Hematopoietic multipotent progenitor cell treated with erythropoietin and hydrocortisone succinate and interleukin-3 and kit ligand, for 15 days (in vitro differentiated cells): ENCODE data around the gene AGBL1.
"Not testable (repeated sequence)": the region's sequence is repeated elsewhere in the genome, so short reads cannot be mapped to it uniquely, and the experiment has no call there.

ENCODE experiments used
- DNase-seq: peaks from one replicate; pipeline ENCODE4 v3.0.0-alpha.2; 2015; ENCODE audit warnings: low spot score

The AGBL1 gene

DNA sequence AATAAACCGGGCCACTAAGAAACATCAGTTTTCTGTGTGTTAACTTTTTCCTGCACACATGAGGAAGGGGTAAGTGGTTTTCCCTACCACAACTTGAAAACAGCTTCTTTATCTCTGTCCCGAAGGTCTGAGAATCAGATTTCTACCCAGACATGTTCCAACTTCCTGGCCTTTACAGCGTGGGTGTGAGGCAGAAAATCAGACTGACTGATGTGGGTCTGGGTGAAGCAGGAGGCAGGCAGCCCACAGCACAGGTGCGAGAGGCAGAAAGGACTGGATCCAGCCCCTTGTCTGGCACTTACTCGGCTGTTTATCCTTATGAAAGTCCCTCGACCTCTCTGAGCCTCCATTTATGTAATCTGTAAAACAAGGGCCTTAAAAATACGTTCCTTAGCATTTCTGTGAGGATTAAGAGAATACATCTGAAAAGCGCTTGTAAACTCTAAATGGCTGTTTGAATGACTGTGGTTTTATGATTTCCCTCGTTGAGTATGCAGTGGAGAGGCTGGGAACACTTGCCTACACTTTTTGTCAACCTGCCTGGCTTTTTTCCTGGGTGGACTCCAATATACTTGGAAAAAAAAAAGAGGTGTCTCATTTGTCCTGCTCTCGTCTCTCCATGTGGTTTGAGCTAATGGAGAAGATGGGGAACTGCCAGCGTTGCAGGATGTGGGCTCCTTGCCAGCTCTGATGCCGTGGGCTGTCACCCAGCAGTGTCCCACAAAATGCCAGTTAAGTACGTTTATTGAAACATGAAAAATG is 3.1 kb downstream of the AGBL1 start:
- no peak for DNase-seq

DNA sequence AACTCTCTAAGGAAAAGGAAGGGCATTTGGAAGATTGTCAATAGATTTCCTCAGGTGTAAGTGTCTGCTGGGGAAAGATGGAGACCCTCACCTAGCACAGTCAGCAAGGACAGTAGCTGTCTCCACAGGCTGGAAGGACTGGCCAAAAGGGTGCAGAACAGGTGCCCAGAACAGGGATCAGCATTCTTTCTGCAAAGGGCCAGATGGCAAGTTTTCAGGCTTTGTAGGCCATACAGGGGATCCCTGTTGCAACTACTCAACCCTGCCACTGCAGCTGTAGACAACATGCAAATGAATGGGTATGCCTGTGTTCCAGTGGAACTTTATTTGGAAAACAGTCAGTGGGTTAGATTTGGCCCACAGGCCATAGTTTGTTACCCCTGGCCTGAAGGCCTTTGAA is 8.1 kb downstream of the AGBL1 start:
- DNase-seq: no peak

DNA sequence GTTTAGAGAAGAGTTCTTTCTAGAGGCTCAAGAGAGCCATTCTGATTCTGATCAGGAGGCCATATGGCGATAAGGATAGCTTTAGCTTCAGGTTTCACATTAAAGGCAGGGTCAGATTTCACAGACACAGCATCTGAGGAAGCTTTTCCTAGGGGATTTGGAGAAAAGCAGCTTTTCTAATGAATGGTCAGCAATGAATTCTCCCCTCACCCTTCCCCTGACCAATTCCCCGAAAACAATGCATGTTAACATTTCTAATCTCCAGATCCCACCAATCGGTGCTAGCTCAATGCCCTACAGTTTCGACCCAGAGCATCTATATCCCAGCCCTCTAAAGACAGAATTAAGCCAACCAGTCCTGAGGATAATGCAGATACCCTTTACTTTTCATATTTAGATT is 9.8 kb downstream of the AGBL1 start:
- DNase-seq: no peak

DNA sequence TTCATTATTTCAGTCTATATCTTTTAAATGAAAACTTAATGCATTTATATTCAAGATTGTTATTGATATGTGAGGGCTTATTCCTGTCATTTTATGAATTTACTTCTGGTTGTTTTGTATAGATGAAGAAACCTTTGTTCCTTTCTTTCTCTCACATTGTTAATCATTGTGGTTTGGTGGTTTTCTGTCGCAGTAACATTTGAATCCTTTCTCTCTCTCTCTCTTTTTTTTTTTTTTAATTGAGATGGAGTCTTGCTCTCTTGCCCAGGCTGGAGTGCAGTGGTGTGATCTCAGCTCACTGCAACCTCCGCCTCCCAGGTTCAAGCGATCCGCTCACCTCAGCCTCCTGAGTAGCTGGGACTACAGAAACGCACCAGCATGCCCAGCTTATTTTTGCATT is 22.1 kb downstream of the AGBL1 start:
- DNase-seq: no peak

DNA sequence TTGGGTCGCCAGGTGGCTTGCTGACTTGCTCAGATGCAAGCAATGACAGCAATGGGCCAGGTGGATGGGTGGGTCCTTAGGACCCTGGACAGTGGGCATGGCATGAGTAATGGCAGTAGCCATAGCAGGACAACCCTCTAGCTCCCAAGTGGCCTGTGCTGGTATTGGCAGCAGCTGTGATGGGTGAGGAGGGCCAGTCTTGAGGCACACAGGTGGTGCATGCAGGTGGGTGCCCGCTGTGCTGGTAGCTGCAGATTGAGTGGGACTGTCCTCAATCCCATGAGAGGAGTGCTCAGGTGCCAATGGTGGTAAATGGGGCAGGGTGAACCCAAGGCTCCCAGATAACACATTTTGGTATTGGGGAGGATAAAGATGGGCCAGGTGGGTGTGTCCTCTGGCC is 24.2 kb downstream of the AGBL1 start:
- DNase-seq: no peak

DNA sequence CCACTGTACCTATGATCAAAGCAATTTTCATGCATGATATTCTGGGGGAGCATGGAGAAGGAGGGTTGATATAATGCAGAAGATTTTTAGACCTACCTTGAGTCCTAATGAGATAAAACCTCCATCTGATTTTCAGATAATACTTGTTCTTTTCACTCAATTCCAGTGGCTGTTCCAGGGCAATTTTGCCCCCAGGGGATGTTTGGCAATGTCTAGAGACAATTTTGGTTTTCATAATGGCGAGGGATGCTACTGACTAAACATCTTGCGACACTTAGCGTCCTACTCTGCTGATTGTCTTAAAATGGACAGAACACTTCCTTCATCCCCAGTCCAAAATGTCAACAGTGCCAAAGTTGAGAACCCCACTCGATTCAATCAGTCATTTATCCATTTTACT is 26.6 kb downstream of the AGBL1 start:
- no peak for DNase-seq

DNA sequence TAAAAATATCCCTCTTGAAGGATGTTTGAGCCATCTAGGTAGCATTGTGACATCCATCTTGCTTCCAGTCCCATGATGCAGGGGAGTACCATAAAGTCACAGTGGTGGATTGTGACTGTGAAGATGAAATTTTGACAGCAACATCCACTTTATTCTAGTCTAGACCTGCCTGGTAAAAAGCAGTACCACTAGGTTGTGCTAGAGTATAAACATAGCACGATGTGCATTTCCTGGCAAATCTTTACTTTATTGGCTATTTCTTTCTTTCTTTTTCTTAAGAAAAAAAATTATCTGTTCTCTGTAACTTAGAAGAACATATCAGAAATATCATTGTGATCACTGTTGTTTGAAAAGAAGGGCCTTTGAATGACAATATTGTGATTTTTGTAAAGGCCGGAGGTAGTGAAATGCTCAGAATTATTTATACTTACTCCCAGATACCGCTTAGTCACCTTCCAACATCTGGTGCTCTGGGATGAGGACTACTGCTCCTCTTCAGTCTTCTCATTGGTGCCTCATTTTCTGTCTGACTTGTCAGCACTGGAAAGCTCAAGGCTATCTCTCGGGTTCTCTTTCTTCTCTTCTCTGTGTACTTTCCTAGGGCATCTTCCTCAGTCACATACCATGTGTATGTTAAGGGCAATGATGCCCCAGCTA is 35.6 kb downstream of the AGBL1 start:
- DNase-seq: no peak

DNA sequence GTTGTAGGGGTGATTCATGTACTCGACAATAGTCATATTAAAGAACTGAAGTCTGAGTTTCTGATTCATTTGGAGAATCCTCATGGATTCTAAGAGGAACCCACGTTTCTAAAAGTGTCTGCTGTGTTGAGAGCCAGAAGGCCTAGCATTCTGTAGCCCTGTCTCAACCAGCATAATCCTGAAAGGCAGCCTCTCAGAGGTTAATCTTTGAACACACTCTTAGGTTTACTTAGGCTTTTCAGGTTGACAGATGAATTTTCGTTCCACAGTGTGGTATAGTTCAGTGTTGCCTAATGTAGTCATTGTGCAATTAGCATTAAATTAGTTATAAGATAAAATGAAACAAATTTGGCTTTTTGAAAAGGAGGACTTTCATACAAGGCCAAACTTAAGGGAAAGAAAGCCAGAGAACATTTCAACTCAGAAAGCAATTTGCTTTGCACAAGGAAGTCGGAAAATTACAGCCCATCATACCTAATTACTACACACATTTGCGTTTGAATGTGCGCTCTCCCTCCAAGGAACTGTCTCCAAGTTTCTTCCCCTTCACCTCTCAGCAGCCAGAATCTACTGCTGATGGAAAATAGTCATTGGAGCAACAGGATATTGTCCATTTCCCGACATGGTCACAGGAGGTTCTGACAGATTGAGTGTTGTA is 42.0 kb downstream of the AGBL1 start:
- DNase-seq: no peak

DNA sequence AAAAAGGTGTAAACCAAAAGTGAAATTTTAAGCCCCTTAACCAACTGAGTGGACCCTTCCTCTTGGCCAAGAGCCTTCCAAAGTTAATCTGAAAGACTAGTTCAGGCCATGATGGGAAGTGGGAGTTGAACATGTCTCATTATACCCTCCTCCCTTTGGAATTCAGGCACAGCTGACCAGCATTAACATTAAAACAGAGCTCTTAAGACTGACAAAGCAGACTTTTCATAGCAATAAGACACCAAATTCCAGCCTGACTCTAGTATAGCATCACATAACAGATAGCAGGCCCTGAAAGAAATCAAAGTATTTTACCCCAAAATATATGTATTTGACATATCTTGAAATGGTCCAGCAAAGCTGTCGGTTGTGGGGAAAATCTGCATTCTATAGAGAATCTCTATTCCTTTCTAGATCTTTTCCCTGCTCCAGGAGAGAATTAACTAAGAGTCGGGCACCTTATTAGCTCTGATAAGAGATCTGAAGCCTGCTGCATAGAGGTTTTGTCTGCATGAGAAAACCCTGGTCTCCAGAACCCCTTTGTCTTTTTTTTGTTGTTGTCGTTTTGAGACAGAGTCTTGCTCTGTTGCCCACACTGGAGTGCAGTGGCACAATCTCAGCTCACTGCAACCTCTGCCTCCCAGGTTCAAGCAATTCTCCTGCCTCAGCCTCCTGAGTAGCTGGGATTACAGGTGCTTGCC is 43.2 kb downstream of the AGBL1 start:
- not testable (repeated sequence) for DNase-seq

DNA sequence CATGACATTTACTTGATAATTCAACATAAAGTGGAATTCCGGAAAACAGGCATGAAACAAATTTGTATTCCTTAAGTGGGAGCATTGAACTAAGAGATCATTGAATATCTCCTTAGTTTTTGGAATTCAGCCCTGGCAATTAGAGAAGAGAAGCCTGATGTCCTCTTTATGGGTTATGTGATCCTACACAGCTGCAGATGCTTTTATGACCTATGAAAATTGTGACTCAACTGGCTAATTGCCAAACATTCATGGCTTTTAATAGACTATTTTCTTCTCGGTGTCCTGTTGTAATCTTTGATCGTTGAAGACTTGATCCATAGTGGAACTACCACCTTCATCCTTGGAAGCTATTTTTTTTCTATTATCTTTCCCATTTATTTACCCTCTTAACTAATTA is 46.1 kb downstream of the AGBL1 start:
- no peak for DNase-seq

DNA sequence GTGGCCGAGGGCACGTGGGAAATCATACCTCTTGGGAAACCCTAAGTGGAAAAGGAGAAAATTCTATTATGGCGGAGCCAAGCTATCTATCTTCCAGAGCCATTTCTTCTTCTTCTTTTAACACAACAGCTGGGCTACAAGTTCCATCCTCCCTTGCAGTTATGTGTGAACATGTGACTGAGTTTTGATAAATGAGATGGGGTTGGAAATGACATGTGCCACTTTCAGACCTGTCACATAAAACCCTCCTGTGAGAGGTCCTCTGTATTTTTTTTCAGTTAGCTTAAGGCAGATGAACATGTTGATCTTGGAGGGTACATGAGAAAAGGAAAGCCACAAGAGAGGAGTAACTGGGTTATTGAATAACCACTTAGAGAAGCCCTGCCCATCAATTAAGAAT is 47.9 kb downstream of the AGBL1 start:
- no peak for DNase-seq

DNA sequence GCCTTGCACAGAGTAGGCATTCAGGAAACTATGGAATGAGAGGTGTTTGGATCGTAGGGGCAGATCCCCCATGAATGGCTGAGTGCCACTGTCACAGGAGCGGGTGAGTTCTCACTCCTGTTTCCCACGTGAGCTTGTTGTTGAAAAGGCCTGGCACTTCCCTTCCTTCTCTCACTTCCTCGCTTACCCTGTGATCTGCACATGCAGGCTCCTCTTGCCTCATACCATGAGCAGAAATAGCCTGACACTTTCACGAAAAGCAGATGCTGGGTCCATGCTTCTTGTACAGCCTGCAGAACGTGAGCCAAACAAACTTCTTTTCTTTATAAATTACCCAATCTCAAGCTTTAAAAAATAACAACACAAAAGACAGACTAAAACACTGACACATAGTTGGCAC is 55.4 kb downstream of the AGBL1 start:
- DNase-seq: no peak

DNA sequence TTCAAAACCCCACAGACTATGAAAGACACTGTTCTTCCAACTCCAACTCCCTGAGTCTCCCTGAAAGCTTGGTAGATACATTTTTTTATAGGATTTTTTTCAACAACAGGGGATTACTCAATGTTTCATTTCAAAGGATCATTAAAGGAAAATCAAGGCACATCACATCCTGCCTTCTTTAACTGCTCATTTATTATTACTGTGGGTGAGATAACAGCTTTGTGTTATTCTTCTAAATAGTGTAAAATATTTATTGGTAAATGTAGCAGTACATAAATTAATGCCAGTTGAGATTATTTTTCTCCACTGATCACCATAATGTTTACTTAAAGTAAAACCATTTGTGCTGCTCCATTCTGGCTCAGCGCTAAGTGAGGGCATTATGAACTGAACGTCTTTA is 57.2 kb downstream of the AGBL1 start:
- no peak for DNase-seq

DNA sequence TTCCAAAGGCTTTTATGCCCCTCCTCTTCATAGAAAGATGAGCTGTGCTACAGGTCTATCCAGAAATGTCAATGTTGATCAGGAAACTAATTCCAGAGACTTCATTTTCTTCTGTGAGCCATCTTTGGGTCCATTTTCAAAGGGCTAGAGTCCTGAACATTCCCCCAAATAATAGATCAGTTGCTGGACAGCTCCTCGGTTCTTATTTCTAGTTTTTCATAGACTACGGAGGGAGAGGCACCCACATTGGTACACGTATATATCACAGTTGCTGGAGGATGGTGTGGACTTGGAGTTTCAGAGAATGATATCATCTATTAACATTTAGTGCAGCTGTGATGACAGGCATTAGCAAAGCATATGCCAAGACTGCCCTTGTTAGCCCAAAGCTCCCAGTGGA is 59.1 kb downstream of the AGBL1 start:
- DNase-seq: no peak

DNA sequence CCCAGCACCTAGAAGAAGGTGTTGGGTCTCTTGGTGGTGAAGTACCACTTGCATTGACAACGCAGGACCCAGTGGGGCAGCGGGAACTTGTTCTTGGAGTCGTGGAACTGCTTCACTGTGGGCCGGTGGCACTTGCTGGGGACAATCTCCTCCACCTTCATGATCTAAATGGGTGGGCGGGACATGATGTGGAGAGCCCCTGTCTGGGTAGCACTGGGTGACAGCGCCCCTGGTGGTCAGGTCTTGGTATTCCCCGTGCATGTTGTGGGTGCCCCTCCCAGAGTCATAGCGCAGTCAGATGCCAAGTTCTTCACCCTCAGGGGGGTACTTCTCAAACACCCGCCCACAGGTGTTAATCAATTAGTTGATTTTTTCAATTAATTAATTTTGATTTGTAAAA is 60.2 kb downstream of the AGBL1 start:
- no peak for DNase-seq

DNA sequence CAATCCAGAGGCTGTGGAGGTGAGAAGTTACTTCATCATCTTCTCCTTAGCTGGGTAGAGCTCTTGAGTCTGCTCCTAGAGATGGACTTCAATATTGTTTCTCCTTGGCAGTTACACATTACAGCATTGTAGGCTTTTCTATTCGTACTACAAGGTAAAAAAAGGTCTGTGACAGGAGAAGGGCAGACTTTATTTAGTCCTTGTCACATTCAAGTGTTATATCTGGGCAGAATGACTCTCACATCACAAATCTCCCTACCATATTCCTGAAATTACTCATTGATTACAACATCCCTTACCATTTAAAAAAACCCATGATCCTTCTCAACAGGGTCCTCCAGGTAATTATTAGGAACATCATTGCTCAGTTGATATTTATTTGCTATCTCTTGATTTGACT is 75.0 kb downstream of the AGBL1 start:
- DNase-seq: no peak

DNA sequence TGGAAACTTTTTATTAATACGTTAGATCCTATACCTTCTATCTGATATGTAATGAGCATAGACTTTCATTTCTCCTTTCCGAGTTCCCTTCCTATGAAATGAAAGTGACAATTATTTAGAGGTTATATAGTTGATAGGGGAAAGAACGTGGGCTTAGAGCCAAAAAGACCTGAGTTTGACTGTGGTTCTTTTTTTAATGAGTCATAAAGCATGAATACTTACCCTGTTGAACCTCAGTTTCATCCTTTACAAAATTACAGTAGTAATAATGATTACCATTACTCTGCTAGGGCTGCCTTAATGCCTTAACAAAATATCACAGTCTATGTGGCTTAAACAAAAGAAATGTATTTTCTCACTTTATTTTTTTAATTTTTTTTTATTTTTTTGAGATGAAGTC is 75.9 kb downstream of the AGBL1 start:
- DNase-seq: no peak

DNA sequence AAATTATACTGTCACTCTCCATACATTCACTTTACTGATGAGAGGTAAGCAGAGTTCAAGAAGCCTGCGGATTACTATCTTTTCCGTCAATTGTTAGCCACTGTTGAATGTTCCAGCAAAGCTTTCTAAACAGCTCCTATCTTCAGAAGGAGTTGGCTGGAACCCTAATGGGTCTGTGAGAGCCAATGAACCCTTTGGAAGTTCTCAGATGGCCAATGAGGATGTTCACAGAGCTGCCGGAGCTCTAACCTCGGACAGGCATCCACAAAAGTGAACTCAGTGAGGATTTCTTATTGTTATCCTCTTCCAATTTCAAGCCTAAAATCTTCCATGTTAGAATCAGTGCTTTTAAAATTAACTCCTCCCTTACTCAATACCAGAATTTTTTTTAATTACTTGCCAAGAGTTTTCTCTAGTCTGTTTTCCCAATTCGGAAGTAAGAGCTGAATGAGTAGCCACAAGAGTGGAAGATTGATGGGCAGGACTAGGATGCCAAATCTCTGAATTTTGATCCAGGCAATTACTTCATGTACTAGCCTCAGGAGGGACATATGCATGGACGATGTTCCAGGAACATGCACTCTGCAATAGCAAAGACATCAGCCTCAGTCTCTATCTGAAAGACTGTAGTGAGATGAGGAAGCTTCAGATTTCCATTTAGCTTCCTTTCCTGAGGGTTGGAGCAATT is 78.1 kb downstream of the AGBL1 start:
- no peak for DNase-seq

DNA sequence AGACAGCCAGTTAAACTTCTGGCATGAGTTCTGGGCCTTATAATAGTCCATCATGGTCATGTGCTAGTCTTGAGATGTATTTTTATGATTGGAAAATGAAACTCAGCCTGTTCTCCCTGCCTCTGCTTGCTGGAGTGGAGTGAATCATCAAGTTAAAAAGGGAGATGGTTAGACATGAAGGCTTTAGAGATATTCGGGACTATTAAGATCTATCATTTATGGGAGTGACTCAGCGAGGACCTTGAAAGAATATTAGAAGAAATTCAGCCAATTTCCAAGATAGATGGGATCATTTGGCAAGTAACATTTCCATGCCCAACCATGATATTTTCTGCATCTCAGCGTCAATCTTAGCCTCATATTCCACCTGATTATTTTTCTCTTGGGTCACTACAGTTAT is 79.8 kb downstream of the AGBL1 start:
- DNase-seq: no peak

DNA sequence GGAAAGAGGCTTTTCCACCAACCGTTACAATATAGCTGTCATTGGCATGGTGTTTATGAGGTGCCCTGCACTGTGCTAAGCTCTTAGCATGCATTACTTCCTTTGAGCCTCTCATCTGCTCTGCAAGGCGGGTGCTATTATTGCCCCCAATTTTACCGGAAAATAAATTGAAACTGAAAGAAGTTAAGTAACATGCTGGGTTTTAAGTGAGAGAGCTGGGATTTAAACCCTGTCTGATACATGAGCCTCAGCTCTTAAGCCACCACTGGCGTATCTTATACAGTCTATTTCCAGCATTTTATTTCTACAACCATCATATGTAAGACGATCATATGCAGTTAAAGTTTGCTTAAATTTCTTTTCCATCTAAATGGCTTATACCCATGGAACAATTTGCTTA is 81.6 kb downstream of the AGBL1 start:
- no peak for DNase-seq

DNA sequence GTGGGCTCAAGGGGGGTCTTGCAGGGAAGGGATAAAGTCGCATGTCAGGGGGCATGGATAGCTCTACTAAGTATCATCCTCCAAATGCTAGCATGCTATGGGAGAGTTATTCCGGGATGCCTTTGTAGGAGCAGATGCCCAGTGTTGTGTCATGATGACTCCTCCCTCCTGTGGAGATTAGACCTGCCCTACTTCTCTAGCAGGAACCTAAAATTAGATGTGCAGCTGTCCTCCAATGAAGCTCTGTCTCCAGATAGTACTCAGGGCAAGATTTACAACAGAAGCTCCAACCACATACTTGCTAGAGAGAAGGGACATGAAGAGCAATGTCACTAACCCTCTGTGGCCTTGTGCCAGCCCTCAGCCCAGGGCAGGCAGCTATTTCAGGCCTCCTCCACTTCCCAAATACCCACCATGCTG is 82.5 kb downstream of the AGBL1 start:
- no peak for DNase-seq

DNA sequence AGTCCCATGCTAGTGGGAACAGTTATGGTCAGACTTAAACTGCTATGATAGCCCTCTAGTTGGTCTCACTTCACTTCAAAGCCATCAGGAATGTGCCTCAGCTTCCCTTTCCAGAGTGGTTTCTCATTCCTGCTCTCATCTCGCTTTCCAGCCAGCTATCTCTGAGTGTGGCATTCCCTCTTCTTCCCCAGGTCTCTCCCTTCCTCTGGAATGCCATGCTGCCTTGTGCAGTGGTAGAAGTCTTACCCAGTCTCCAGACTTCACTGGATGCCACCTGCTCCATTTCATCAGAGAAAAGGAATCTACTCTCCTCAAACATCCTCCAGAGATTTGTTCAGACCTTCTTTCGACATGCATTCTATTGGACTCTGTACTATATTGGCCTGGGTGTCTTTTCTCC is 83.0 kb downstream of the AGBL1 start:
- no peak for DNase-seq
